PC-3 (cell line): ENCODE measurements around the gene UACA. TPM values are rescaled to one million over a fixed set of nuclear protein-coding genes. Genes with fewer than 3 reads are reported as not detected.
A peak's percentile ranks its signal among the peaks of the same experiment; 100 is the strongest.

ENCODE experiments used
- ATAC-seq: fragments of 200-7000 bp; cut with Tn5 transposase; 2 replicates; pipeline ENCODE4 v1.9.1; 2020; ENCODE audit warnings: mild to moderate bottlenecking, moderate library complexity
- BruUV-seq: library from RNA; stranded (reverse); fragments of 400-500 nt; replicated peaks from 2 replicates; lab custom pipeline; 2021; lab: Mats Ljungman, UMichigan
- CTCF ChIA-PET: fragments of 300-600 bp; sonication (Branson Sonifier 250); formaldehyde crosslinking; loops from one replicate; lab custom pipeline; 2022; ENCODE audit warnings: antibody characterized with exemption; lab: Charles Lee
- POLR2A ChIA-PET: fragments of 300-600 bp; sonication (Branson Sonifier 250); formaldehyde crosslinking; loops from one replicate; lab custom pipeline; 2022; ENCODE audit warnings: antibody characterized with exemption; ENCODE audit not compliant: unreplicated experiment; lab: Charles Lee
- DNase-seq: peaks from one replicate; pipeline ENCODE4 v3.0.0-alpha.2; 2015
- H2AFZ ChIP-seq: fragments of 300-600 bp; sonication (generic); 2 replicates; pipeline ENCODE4 v1.6.0; 2016; ENCODE audit warnings: antibody characterized with exemption, low read length
- H3F3A ChIP-seq: fragments of 300-600 bp; sonication (generic); one replicate; pipeline ENCODE4 v1.6.0; 2017; ENCODE audit warnings: antibody characterized with exemption, low read length, control low read depth, mild to moderate bottlenecking; ENCODE audit not compliant: unreplicated experiment
- H3K27ac ChIP-seq: fragments of 300-600 bp; sonication (generic); 2 replicates; pipeline ENCODE4 v1.5.1; 2016; ENCODE audit warnings: mild to moderate bottlenecking, low read length
- H3K27me3 ChIP-seq: fragments of 300-600 bp; sonication (generic); 2 replicates; pipeline ENCODE4 v1.6.1; 2016; ENCODE audit warnings: low read length, mixed read lengths
- H3K36me3 ChIP-seq: fragments of 300-600 bp; sonication (generic); 2 replicates; pipeline ENCODE4 v1.6.1; 2016; ENCODE audit warnings: low read depth, mixed run types, low read length, mixed read lengths
- H3K4me1 ChIP-seq: fragments of 300-600 bp; sonication (generic); 2 replicates; pipeline ENCODE4 v1.5.1; 2016; ENCODE audit warnings: low read length; ENCODE audit not compliant: insufficient read depth
- H3K4me2 ChIP-seq: fragments of 300-600 bp; sonication (generic); 2 replicates; pipeline ENCODE4 v1.6.0; 2016; ENCODE audit warnings: low read length
- H3K4me3 ChIP-seq: fragments of 300-600 bp; sonication (generic); 2 replicates; pipeline ENCODE4 v1.5.1; 2016; ENCODE audit warnings: mild to moderate bottlenecking, low read length, mixed read lengths
- H3K79me2 ChIP-seq: fragments of 300-600 bp; sonication (generic); 2 replicates; pipeline ENCODE4 v1.6.1; 2017; ENCODE audit warnings: low read length, mixed read lengths
- H3K9ac ChIP-seq: fragments of 300-600 bp; sonication (generic); 2 replicates; pipeline ENCODE4 v1.6.0; 2016; ENCODE audit warnings: mild to moderate bottlenecking, low read length
- H3K9me2 ChIP-seq: fragments of 300-600 bp; sonication (generic); replicated peaks from 2 replicates; pipeline ENCODE4 v1.6.1; 2016; ENCODE audit warnings: mixed run types, low read length, mixed read lengths
- H3K9me3 ChIP-seq: fragments of 300-600 bp; sonication (generic); 2 replicates; pipeline ENCODE4 v1.6.1; 2016; ENCODE audit warnings: low read length, mixed read lengths
- H4K20me1 ChIP-seq: fragments of 300-600 bp; sonication (generic); 2 replicates; pipeline ENCODE4 v1.6.1; 2016; ENCODE audit warnings: low read length, mixed read lengths
- EZH2 ChIP-seq: fragments of 300-600 bp; sonication (generic); IDR thresholded peaks from one replicate; pipeline ENCODE4 v1.6.1; 2017; ENCODE audit warnings: antibody characterized with exemption, mild to moderate bottlenecking, low read length; ENCODE audit not compliant: unreplicated experiment
- EZH2phosphoT487 ChIP-seq: fragments of 300-600 bp; sonication (generic); IDR thresholded peaks from 2 replicates; pipeline ENCODE4 v1.6.1; 2018; ENCODE audit warnings: mild to moderate bottlenecking, antibody characterized with exemption, low read length, borderline replicate concordance
- intact Hi-C: fragments of 100-400 bp; cut with micrococcal nuclease; formaldehyde crosslinking; loops from 2 replicates; pipeline ENCODE4 v1.9.0; 2023
- total RNA-seq: library from RNA; depleted of rRNA; stranded (reverse); fragments of >200 nt; gene quantifications from 2 replicates; pipeline ENCODE4 v1.2.3, GENCODE V29; 2014
- TF ChIP-seq, protein P1 (sequence below): fragments of 300-600 bp; sonication (generic); conservative IDR thresholded peaks from 2 replicates; pipeline ENCODE4 v1.5.1; 2017; ENCODE audit warnings: antibody characterized with exemption, low read depth, mild to moderate bottlenecking, low read length

UACA gene
- total RNA-seq, 1 experiment from 2014 or later, result 21.7 TPM

DNA sequence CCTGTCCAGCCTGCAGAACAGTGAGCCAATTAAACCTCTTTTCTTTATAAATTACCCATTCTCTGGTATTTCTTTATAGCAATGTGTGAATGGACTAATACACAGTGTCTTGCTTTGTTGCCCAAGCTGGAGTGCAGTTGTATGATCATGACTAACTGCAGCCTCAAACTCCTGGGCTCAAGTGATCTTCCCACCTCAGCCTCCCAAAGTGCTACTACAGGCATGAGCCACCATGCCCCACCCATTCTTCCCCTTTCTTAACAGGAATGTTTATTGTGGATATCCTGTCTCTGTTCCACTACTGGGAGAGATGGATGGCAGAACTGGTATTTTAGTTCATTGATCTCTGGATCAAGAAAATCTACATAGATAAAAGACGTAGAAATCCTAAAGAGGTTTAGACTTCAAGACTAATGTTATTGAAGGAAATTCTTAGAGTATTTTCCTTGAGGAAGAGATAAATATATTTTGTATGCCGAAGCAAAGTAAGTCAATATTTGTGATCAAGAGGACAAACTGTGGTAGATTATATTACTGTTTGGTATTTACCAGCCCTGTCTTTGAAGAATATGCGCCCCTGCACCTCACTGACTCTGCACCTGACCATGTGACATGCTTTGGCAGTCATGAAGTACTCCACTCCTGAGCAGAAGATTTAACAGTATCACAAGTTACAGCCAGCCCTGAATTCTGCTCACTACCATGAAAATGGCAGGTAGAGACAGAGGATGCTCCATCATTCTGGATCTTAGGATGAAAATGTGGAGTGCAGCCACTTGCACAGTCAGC, 42.9 kb downstream of the UACA start:
- no peak overlapping the region for H3K27ac ChIP-seq
- intact Hi-C loops, result no loop called here

DNA sequence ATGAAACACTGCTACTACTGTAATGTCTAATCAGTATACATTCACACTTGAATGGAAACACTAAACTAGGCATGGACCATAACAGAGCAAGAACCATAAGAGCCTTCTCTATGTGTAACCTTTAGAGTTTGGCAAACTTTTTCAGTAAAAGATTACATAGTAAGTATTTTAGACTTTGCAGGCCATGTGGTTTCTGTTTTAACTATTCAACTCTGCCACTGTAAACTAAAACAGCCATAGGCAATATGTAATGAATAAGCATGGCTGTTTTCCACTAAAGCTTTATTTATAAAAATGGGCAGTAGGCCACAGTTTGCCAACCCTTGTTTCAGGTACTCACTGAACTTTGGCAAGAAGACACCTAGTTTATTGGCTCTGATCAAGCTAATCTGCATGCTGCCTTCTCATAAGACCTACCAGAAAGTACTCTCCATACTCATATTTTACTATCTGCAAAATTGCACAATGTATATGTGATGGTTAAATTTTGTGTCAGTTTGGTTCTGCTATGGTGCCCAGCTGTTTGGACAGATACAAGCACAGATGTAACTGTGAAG, 46.0 kb downstream of the UACA start:
- Histone ChIP-seq H2AFZ (no peak overlapping the region), H3K9ac (no peak overlapping the region), H3F3A (peaks cover 4% of the 10 kb centered on the region), H3K79me2 (peaks cover 46% of the 10 kb centered on the region), H4K20me1 (no peaks in the 10 kb centered on the region), H3K27me3 (no peaks in the 10 kb centered on the region), H3K9me3 (no peaks in the 10 kb centered on the region), H3K27ac (no peak overlapping the region), H3K9me2 (no peaks in the 10 kb centered on the region), H3K36me3 (no peaks in the 10 kb centered on the region), H3K4me1 (peaks cover 40% of the 10 kb centered on the region), H3K4me2 (no peak overlapping the region), H3K4me3 (no peak overlapping the region)
- CTCF ChIA-PET, result no interaction called here
- DNase-seq, result peak; percentile 11
- peak; percentile 38 for ATAC-seq
- BruUV-seq, result no TSS peak
- TF ChIP-seq EZH2, result no peak
- TF ChIP-seq, protein P1, sequence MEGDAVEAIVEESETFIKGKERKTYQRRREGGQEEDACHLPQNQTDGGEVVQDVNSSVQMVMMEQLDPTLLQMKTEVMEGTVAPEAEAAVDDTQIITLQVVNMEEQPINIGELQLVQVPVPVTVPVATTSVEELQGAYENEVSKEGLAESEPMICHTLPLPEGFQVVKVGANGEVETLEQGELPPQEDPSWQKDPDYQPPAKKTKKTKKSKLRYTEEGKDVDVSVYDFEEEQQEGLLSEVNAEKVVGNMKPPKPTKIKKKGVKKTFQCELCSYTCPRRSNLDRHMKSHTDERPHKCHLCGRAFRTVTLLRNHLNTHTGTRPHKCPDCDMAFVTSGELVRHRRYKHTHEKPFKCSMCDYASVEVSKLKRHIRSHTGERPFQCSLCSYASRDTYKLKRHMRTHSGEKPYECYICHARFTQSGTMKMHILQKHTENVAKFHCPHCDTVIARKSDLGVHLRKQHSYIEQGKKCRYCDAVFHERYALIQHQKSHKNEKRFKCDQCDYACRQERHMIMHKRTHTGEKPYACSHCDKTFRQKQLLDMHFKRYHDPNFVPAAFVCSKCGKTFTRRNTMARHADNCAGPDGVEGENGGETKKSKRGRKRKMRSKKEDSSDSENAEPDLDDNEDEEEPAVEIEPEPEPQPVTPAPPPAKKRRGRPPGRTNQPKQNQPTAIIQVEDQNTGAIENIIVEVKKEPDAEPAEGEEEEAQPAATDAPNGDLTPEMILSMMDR, result no peak
- intact Hi-C loops, result no loop called here
- POLR2A ChIA-PET, result interaction anchor here (0.6 kb wide), 1 partner anchor 109 kb away, joined by 3 read pairs; no protein-coding TSS in a partner anchor

More for the DNA sequence above, 42.9 kb downstream of the UACA start:
- POLR2A ChIA-PET, result no interaction called here
- Histone ChIP-seq H3K9me3 (no peaks in the 10 kb centered on the region), H3K27me3 (no peaks in the 10 kb centered on the region), H2AFZ (no peak overlapping the region), H3K9me2 (no peaks in the 10 kb centered on the region), H3K4me1 (peaks cover 17% of the 10 kb centered on the region), H3F3A (no peaks in the 10 kb centered on the region), H3K4me2 (no peak overlapping the region), H3K9ac (no peak overlapping the region), H4K20me1 (no peaks in the 10 kb centered on the region), H3K36me3 (no peaks in the 10 kb centered on the region), H3K4me3 (no peak overlapping the region), H3K79me2 (peaks cover 25% of the 10 kb centered on the region)
- CTCF ChIA-PET, result no interaction called here
- ATAC-seq (no peak), DNase-seq (no peak)
- TF ChIP-seq EZH2 (no peak), EZH2phosphoT487 (no peak)
- TF ChIP-seq, protein P1, result no peak
- BruUV-seq, result no TSS peak
